ENCODE measurements around the gene DCHS2. TPM values are rescaled to one million over a fixed set of nuclear protein-coding genes. Genes with fewer than 3 reads are reported as not detected.

Gene DCHS2
- total and polyA plus RNA-seq, 2 of the 8 experiments (the other 6 are each of a cell fraction or from before 2014, with no cell fraction given): 0.54 to 2.6 TPM

GRCh38 chr4:154293427-154293826 is 198.2 kb downstream of the DCHS2 start:
- H3K4me2 ChIP-seq (ENCODE audit: insufficient read depth in 1 of 2, low read depth in 2 of 2, low read length in 2 of 2): no peak overlapping the region
- H3K4me3 ChIP-seq (ENCODE audit: extremely low read depth in 1 of 4, insufficient read depth in 2 of 4, low read depth in 3 of 4, low read length in 4 of 4): no peak overlapping the region
- no peaks in the 10 kb centered on the region for H3K79me1 ChIP-seq (ENCODE audit: low read depth, low read length)
- H3K23ac ChIP-seq (ENCODE audit: insufficient read length): no peak overlapping the region
- no peak overlapping the region for H3K14ac ChIP-seq (ENCODE audit: insufficient read length)
- H3K9me3 ChIP-seq (ENCODE audit: insufficient read depth in 2 of 2, low read depth in 1 of 2, low read length in 1 of 2): no peaks in the 10 kb centered on the region
- H2AFZ ChIP-seq (ENCODE audit: low read length): no peak overlapping the region
- no peak overlapping the region for H3K27ac ChIP-seq (ENCODE audit: low read depth, low read length)
- FAIRE-seq: no peak
- H3K9ac ChIP-seq (replicated peaks in 1 of 4; ENCODE audit: extremely low read depth in 1 of 4, low read depth in 3 of 4, low read length in 3 of 4): no peak overlapping the region
- ChIA-PET POLR2A (ENCODE audit: partially characterized antibody) (no interaction called here), CTCF (ENCODE audit: partially characterized antibody) (interaction anchor here (1.2 kb wide), 1 partner anchor 9 kb away, joined by 4 read pairs; no protein-coding TSS in a partner anchor)
- DNase-seq (ENCODE audit: low read depth in 1 of 2, low spot score in 2 of 2): no peak
- no peak overlapping the region for H3K56ac ChIP-seq (replicated peaks; ENCODE audit: insufficient read length, low read depth, low read length)
- H3K23me2 ChIP-seq (ENCODE audit: low read depth, low read length): no peaks in the 10 kb centered on the region
- no peak overlapping the region for H3K18ac ChIP-seq (ENCODE audit: extremely low read depth, low read length)
- no peak overlapping the region for H3K4ac ChIP-seq (replicated peaks; ENCODE audit: insufficient read length, low read depth, low read length)
- H2BK15ac ChIP-seq (ENCODE audit: low read length): no peak overlapping the region
- TF ChIP-seq ATF2 (IDR thresholded peaks at IDR 0.05; ENCODE audit: low read length): no peak
- TF ChIP-seq ZNF274 (IDR thresholded peaks at IDR 0.05; ENCODE audit: borderline replicate concordance, extremely low read depth, low read length): no peak
- H2BK20ac ChIP-seq (ENCODE audit: low read length): no peak overlapping the region
- 96% methylated on average over 9 of the region's 9 CpGs; no CpG with 5 or more reads in 1 of the 2 experiments for WGBS, 2 experiments (ENCODE audit: extremely low coverage in 1 of 2, insufficient coverage in 1 of 2, insufficient read length in 1 of 2, insufficient replicate concordance in 2 of 2, low coverage in 1 of 2, low lambda C conversion rate in 2 of 2, missing lambda C conversion rate in 1 of 2)
- no peak overlapping the region for H2BK12ac ChIP-seq (ENCODE audit: low read depth, low read length)
- no peak overlapping the region for H2BK5ac ChIP-seq (ENCODE audit: low read depth, low read length)
- no peaks in the 10 kb centered on the region for H3K79me2 ChIP-seq (ENCODE audit: control insufficient read depth in 1 of 2, insufficient read depth in 2 of 2, low read length in 2 of 2)
- no peaks in the 10 kb centered on the region for H3K36me3 ChIP-seq (ENCODE audit: control insufficient read depth in 2 of 4, insufficient read depth in 4 of 4, low read length in 3 of 4)
- H4K20me1 ChIP-seq (replicated peaks in 1 of 2; ENCODE audit: control insufficient read depth in 1 of 2, insufficient read depth in 2 of 2, low read length in 2 of 2): no peaks in the 10 kb centered on the region
- no peak overlapping the region for H2AK5ac ChIP-seq (ENCODE audit: low read depth, low read length)
- H4K91ac ChIP-seq (replicated peaks; ENCODE audit: insufficient read length, low read length): no peak overlapping the region
- no peaks in the 10 kb centered on the region for H3K27me3 ChIP-seq (replicated peaks in 1 of 4; ENCODE audit: control insufficient read depth in 3 of 4, extremely low read depth in 1 of 4, insufficient read depth in 3 of 4, low read length in 3 of 4)
- no peak overlapping the region for H4K8ac ChIP-seq (ENCODE audit: extremely low read depth, insufficient read depth, low read length)
- no peak overlapping the region for H4K5ac ChIP-seq (ENCODE audit: insufficient read length, low read depth, low read length)
- H3K4me1 ChIP-seq (replicated peaks in 1 of 4; ENCODE audit: control insufficient read depth in 3 of 4, insufficient read depth in 4 of 4, low read length in 3 of 4): no peaks in the 10 kb centered on the region
- H2BK120ac ChIP-seq (replicated peaks; ENCODE audit: low read depth, low read length): no peak overlapping the region

Measured in H1 (cell line).